CD4-positive, alpha-beta T cell treated with Interleukin-12 subunit alpha and Interleukin-12 subunit beta, for 1 hour (primary cell): ENCODE data around the gene ARMC5.
"Not testable (repeated sequence)": the region's sequence is repeated elsewhere in the genome, so short reads cannot be mapped to it uniquely, and the experiment has no call there.

Source experiments
- DNase-seq: peaks from one replicate; pipeline ENCODE4 v3.0.0-alpha.2; 2020

The ARMC5 gene, protein sequence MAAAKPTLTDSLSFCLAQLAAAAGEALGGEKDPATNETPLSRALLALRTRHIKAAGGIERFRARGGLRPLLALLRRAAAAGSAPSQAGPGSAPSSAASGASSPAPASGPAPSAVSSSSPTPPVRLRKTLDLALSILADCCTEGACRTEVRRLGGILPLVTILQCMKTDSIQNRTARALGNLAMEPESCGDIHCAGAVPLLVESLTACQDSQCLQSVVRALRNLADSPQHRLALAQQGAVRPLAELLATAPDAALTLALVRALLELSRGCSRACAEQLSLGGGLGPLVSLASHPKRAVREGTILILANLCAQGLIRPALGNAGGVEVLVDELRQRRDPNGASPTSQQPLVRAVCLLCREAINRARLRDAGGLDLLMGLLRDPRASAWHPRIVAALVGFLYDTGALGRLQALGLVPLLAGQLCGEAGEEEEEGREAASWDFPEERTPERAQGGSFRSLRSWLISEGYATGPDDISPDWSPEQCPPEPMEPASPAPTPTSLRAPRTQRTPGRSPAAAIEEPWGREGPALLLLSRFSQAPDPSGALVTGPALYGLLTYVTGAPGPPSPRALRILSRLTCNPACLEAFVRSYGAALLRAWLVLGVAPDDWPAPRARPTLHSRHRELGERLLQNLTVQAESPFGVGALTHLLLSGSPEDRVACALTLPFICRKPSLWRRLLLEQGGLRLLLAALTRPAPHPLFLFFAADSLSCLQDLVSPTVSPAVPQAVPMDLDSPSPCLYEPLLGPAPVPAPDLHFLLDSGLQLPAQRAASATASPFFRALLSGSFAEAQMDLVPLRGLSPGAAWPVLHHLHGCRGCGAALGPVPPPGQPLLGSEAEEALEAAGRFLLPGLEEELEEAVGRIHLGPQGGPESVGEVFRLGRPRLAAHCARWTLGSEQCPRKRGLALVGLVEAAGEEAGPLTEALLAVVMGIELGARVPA

GRCh38 chr16:31458844-31459686 is at the start of gene ARMC5:
TSS of gene ARMC5 (plus strand) at chr16:31459501. CDS start at chr16:31459525, 24 bp downstream.
- DNase-seq: peak; percentile 97

GRCh38 chr16:31410082-31410481 is 49.2 kb upstream of the ARMC5 start:
- no peak for DNase-seq

DNA sequence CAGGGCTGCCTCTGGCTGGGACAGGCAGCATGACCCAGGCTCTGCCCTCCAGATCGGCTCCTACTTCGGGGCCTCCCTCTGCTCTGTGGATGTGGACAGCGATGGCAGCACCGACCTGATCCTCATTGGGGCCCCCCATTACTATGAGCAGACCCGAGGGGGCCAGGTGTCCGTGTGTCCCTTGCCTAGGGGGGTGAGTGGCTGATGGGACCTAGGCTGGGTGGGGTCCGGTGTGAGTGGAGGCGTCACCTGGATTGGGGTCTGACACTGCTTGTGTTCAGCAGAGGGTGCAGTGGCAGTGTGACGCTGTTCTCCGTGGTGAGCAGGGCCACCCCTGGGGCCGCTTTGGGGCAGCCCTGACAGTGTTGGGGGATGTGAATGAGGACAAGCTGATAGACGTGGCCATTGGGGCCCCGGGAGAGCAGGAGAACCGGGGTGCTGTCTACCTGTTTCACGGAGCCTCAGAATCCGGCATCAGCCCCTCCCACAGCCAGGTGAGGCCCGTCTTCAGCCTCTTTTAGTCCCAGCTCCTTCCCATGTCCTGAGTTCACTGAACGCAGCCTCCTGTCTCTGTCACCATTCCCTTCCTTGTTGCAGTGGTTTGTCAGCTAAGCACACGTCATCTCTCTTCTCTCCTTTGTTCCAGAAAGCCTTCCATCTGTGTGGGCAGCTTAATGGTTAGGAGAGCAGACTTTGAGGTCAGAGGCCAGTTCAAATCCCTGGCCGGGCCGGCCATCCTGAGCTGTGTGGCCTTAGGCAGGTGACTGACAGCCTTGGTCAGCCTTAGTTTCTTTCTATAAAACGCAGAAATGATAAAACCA is 48.1 kb upstream of the ARMC5 start:
- DNase-seq: no peak

GRCh38 chr16:31412750-31413149 is 46.6 kb upstream of the ARMC5 start:
- no peak for DNase-seq

- DNase-seq: no peak
These were observed 45.9 kb upstream of the ARMC5 start for GRCh38 chr16:31413381-31413780.

DNA sequence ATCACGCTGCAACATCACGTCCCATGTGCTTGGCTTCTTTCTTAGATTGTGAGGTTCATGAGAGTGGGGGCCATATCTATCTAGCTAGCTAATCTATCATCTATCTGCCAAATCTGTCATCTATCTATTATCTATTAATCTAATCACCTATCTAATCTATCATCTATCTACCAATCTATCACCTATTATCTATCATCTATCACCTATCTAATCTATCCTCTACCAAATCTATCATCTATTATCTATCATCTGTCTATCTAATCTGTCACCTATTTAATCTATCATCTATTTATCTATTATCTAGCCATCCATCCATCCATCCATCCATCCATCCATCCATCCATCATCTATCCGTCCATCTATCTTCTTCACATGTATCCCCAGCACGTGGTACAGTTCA is 45.4 kb upstream of the ARMC5 start:
- no peak for DNase-seq

- peak; percentile 26 for DNase-seq
These were observed 44.6 kb upstream of the ARMC5 start for GRCh38 chr16:31414706-31415105.

DNA sequence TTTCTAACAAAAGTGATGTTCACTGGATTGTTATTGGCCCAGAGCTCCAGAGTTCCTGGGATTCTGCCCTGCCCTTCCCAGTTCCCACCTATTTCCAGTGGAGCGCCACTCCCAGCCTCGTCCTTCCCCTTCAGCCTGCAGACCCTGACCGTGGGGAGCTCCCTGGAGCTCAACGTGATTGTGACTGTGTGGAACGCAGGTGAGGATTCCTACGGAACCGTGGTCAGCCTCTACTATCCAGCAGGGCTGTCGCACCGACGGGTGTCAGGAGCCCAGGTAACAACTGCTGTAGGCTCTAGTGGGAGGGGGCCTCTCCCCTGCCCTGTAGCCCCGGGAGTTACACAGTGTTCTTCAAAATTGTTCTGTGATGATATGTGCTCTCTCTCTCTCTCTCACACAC is 42.9 kb upstream of the ARMC5 start:
- DNase-seq: no peak

DNA sequence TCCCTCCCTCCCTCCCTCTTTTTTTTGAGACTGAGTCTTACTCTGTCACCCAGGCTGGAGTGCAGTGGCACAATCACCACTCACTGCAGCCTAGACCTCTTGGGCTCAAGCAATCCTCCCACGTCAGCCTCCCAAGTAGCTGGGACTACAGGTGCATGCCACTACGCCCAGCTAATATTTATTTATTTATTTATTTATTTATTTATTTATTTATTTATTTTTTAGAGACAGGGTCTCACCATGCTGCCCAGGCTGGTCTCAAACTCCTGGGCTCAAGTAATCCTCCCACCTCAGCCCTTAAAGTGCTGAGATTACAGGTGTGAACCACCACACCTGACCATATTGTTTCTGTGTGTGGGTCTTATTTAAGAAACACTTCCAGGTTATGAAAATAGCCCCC is 42.3 kb upstream of the ARMC5 start:
- not testable (repeated sequence) for DNase-seq

GRCh38 chr16:31417916-31418315 is 41.4 kb upstream of the ARMC5 start:
- no peak for DNase-seq

DNA sequence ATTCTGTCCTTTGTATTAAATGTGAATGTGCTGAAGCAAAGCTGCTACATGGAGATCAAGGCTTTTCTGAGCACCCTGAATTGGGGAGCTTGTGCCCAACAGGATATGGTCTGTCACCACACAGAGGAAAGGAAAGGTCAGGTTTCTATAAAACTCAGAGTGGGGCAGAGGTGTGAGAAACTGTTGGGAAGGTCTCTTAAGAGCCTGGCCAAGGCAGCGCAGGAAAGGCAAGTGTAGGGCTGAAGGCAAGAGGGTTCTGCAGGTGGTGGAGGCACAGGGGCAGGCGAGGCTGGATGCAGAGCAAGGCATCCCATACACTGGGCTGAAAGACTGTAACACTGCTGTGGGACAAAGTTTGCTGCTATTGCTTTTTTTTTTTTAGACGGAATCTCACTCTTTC is 39.3 kb upstream of the ARMC5 start:
- DNase-seq: no peak

DNA sequence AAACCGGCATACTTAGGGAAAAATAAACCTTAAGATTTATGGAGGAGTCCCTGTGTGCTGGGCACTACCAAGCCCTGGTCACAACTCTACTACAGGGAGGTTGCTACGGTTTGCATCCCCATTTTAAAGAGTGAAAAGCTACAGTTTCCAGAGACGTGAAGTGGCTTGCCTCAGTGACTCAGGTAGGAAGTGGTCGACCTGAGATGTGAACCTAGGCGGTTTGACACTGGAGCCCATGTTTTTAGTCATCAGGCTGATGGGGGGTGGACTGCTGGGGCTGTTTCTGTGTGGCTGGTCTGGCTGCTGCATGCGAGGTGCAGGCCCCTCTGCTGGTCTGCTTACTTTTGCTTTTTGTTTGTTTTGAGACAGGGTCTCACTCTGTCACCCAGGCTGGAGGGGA is 37.7 kb upstream of the ARMC5 start:
- DNase-seq: peak; percentile 49

DNA sequence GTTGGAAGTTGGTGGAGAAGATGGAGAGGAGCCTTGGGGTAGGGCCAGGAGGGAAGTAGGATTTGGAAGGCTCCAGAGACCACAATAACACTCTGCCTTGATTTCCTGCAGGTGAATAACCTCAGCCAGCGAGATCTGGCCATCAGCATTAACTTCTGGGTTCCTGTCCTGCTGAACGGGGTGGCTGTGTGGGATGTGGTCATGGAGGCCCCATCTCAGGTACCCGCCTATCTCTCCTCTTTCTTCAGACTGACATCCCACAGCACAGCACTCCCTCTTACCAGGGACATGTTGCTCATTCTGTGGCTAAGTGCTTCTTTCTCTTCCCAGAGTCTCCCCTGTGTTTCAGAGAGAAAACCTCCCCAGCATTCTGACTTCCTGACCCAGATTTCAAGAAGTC is 36.1 kb upstream of the ARMC5 start:
- no peak for DNase-seq

DNA sequence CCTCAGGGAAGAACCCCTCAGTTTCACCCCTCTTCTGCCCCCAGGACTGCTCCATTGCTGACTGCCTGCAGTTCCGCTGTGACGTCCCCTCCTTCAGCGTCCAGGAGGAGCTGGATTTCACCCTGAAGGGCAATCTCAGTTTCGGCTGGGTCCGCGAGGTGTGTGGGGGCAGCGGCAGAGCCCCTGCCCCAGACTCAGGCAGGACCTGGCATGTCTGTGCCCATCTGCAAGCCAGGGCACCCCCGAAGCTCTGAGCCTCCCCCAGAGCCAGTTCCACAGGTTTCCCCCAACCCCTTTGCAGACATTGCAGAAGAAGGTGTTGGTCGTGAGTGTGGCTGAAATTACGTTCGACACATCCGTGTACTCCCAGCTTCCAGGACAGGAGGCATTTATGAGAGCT is 35.5 kb upstream of the ARMC5 start:
- no peak for DNase-seq

- DNase-seq: peak; percentile 77
These were observed 31.6 kb upstream of the ARMC5 start for GRCh38 chr16:31427441-31428278.

GRCh38 chr16:31428279-31428597 is 31.1 kb upstream of the ARMC5 start, which contains the start of gene COX6A2:
TSS of gene COX6A2 (minus strand) at chr16:31428360. CDS start at chr16:31428325, 35 bp downstream.
- no peak for DNase-seq

DNA sequence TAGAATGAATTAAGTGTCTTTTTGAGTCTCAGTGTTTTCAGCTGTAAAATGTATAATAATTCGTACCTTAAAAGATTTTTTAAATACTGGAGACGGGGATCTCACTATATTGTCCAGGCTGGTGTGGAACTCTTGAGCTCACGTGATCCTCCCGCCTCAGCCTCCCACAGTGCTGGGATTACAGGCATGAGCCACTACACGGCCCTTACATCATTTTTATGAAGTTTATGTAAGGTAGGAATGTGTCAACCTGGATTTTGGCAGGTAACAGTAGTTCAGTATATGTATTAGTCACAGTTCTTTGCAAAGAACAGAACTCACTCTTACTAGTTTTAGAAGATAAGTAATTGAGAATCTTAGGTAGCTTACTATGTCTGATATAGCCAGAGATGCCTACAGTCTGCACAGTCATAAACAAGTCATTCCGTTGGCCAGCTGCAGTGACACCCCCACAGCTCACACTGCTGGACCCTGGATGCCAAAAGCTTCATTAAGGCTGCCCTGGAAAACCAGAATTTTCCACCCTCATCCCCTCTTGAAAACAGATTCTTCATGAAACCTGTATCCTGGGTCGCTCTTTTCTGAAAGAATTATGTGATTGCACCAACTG is 30.6 kb upstream of the ARMC5 start:
- no peak for DNase-seq

DNA sequence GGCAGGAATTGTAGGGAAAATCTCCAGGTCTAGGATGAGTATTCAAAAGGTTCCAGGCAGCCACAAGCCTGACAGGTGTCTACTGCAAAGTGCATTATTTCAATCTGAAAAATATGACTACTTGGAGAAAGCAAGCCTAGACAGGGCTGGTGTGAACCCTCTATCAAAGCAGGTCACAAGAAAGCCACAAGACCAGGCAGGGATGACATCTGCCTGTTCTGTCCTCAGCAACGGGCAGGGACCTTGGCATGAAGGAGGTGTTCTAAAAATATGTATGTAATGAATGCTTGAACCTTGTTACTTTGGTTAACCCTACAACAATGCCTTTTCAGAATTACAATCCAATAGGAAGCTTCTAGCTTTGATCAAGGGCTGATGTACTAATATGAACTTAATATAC is 30.0 kb upstream of the ARMC5 start:
- DNase-seq: no peak

DNA sequence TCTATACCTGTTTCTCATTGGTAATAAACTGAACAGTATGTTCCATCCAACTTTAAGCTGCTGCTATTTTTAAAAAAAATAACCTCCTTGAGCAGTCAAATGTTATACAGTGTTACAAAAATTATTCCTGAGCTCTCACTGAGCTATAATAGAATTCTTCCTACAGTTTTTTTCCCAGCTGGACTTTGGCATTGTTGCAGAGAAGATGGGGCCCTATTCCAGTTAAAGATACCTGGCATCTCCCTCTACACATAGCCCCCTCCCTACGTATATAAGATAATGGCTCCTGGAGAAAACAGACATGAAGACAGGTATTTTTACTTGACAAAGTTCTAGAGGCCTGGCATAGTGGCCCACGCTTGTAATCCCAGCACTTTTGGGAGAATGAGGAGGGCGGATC is 29.5 kb upstream of the ARMC5 start:
- DNase-seq: no peak

GRCh38 chr16:31430380-31431052 is 28.8 kb upstream of the ARMC5 start:
- no peak for DNase-seq
